ENCODE measurements around the gene TMEM167B. TPM values are rescaled to one million over a fixed set of nuclear protein-coding genes. Genes with fewer than 3 reads are reported as not detected.

TMEM167B gene
- total RNA-seq, 1 experiment from 2014 or later, result 21.4 TPM

DNA sequence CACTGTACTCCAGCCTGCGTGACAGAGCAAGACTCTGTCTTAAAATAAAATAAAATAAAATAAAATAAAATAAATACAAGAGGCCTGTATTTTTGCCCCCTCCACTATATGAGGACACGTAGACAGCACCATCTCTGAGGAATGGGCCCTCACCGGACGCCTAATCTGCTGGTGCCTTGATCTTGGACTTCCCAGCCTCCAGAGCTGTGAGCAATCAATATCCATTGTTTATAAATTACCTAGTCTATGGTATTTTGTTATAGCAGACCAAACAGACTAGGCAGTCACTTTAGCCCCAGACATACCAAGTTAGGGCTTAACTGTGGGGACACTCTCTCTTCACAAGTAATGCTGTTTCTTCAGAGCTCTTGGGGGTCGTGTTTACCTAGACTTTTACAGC lies 29.8 kb downstream of the TMEM167B start:
- no peaks in the 10 kb centered on the region for H3K9me3 ChIP-seq (ENCODE audit: control insufficient read depth in 1 of 2, insufficient read depth in 1 of 2, low read depth in 1 of 2, low read length in 2 of 2)
- BruUV-seq (replicated peaks), result no TSS peak
- H3K4me2 ChIP-seq (ENCODE audit: low read length), result no peak overlapping the region
- H3K27me3 ChIP-seq (ENCODE audit: insufficient read depth, low read length), result no peaks in the 10 kb centered on the region
- no peaks in the 10 kb centered on the region for H3K4me1 ChIP-seq (ENCODE audit: control insufficient read depth in 1 of 2, insufficient read depth in 2 of 2, low read length in 2 of 2)
- no peak overlapping the region for H3K9ac ChIP-seq (ENCODE audit: low read length)
- ChIA-PET POLR2A (no interaction called here), RAD21 (ENCODE audit: low non-redundant PET in 1 of 2, low total read pairs in 2 of 2, uncharacterized antibody in 2 of 2, unreplicated experiment in 2 of 2) (no interaction called here), CTCF (interaction anchor here (1.4 kb wide), 1 partner anchor 8 kb away, joined by 6 read pairs; a partner anchor contains a TSS)
- H3K79me2 ChIP-seq (ENCODE audit: insufficient read depth, low read length), result no peaks in the 10 kb centered on the region
- ATAC-seq (no peak), DNase-seq (ENCODE audit: low read depth, low spot score) (no peak)
- no peaks in the 10 kb centered on the region for H4K20me1 ChIP-seq (ENCODE audit: insufficient read depth)
- H2AFZ ChIP-seq (ENCODE audit: low read depth, low read length, poor library complexity, severe bottlenecking), result no peak overlapping the region
- no peak overlapping the region for H3K27ac ChIP-seq (ENCODE audit: low read depth, low read length)
- H3K36me3 ChIP-seq (ENCODE audit: control insufficient read depth in 1 of 2, insufficient read depth in 2 of 2, low read length in 2 of 2), result no peaks in the 10 kb centered on the region
- H3K4me3 ChIP-seq (replicated peaks in 1 of 2; ENCODE audit: low read depth in 1 of 2, low read length in 2 of 2), result no peak overlapping the region
- intact Hi-C loops (cut with micrococcal nuclease), result no loop called here
- no peaks in the 10 kb centered on the region for H3K9me2 ChIP-seq (ENCODE audit: insufficient read depth)
- TF ChIP-seq, protein P1, sequence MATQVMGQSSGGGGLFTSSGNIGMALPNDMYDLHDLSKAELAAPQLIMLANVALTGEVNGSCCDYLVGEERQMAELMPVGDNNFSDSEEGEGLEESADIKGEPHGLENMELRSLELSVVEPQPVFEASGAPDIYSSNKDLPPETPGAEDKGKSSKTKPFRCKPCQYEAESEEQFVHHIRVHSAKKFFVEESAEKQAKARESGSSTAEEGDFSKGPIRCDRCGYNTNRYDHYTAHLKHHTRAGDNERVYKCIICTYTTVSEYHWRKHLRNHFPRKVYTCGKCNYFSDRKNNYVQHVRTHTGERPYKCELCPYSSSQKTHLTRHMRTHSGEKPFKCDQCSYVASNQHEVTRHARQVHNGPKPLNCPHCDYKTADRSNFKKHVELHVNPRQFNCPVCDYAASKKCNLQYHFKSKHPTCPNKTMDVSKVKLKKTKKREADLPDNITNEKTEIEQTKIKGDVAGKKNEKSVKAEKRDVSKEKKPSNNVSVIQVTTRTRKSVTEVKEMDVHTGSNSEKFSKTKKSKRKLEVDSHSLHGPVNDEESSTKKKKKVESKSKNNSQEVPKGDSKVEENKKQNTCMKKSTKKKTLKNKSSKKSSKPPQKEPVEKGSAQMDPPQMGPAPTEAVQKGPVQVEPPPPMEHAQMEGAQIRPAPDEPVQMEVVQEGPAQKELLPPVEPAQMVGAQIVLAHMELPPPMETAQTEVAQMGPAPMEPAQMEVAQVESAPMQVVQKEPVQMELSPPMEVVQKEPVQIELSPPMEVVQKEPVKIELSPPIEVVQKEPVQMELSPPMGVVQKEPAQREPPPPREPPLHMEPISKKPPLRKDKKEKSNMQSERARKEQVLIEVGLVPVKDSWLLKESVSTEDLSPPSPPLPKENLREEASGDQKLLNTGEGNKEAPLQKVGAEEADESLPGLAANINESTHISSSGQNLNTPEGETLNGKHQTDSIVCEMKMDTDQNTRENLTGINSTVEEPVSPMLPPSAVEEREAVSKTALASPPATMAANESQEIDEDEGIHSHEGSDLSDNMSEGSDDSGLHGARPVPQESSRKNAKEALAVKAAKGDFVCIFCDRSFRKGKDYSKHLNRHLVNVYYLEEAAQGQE (IDR thresholded peaks at IDR 0.05; ENCODE audit: low read depth), result no peak
- TF ChIP-seq SIN3A (IDR thresholded peaks at IDR 0.05; ENCODE audit: low read depth), result no peak
- no peak for TF ChIP-seq CBX3 (IDR thresholded peaks at IDR 0.05; ENCODE audit: low read depth)
- TF ChIP-seq EZH2phosphoT487 (IDR thresholded peaks at IDR 0.05; ENCODE audit: borderline replicate concordance), result no peak
- TF ChIP-seq MAX (IDR thresholded peaks at IDR 0.05), result no peak
- no peak for TF ChIP-seq EGR1 (IDR thresholded peaks at IDR 0.05; ENCODE audit: low read depth)
- no peak for TF ChIP-seq ELF1 (IDR thresholded peaks at IDR 0.05; ENCODE audit: borderline replicate concordance, low read depth)
- TF ChIP-seq CEBPB (IDR thresholded peaks at IDR 0.05; ENCODE audit: low read depth), result no peak
- TF ChIP-seq ZBTB33 (IDR thresholded peaks at IDR 0.05; ENCODE audit: extremely low read depth, insufficient replicate concordance, low read length), result no peak
- no peak for TF ChIP-seq RAD21 (IDR thresholded peaks at IDR 0.05; ENCODE audit: low read depth)
- TF ChIP-seq TCF7L2 (IDR thresholded peaks at IDR 0.05; ENCODE audit: borderline replicate concordance, extremely low read depth, insufficient read depth, insufficient read length), result no peak
- TF ChIP-seq ZFX (IDR thresholded peaks at IDR 0.05), result no peak
- no peak for TF ChIP-seq JUND (IDR thresholded peaks at IDR 0.05)
- no peak for TF ChIP-seq ATF3 (IDR thresholded peaks at IDR 0.05)
- no peak for TF ChIP-seq SRF (IDR thresholded peaks at IDR 0.05; ENCODE audit: low read depth)
- no peak for TF ChIP-seq YY1 (IDR thresholded peaks at IDR 0.05; ENCODE audit: extremely low read depth, insufficient replicate concordance, low read depth, low read length)
- no peak for TF ChIP-seq POLR2AphosphoS5 (IDR thresholded peaks at IDR 0.05; ENCODE audit: low read depth, low read length)
